GM12891 (cell line): Measurements from ENCODE around the gene MAPT. TPM values are rescaled to one million over a fixed set of nuclear protein-coding genes. Genes with fewer than 3 reads are reported as not detected.
A peak's percentile ranks its signal among the peaks of the same experiment; 100 is the strongest.

Experiments
- DNase-seq: peaks from one replicate; pipeline ENCODE4 v3.0.0; 2011; ENCODE audit warnings: low spot score; ENCODE audit not compliant: insufficient read length
- FAIRE-seq: peaks from 2 replicates; lab custom pipeline; 2011; peaks lifted over from hg19 to GRCh38; lab: Jason Lieb, UNC
- PAX5 ChIP-seq: IDR thresholded peaks from 2 replicates; pipeline ENCODE4 v1.6.1; 2011; ENCODE audit warnings: low read length, moderate library complexity, mild to moderate bottlenecking; ENCODE audit not compliant: insufficient read depth, severe bottlenecking
- POLR2A ChIP-seq: IDR thresholded peaks from 2 replicates; pipeline ENCODE4 v1.6.1; 2011; ENCODE audit warnings: low read depth, low read length, control low read depth
- POLR2AphosphoS5 ChIP-seq: IDR thresholded peaks from 2 replicates; pipeline ENCODE4 v1.6.1; 2011; ENCODE audit warnings: low read depth, low read length, control low read depth
- POU2F2 ChIP-seq: IDR thresholded peaks from 2 replicates; pipeline ENCODE4 v1.6.1; 2011; ENCODE audit warnings: low read depth, mild to moderate bottlenecking, control low read depth, low read length, moderate library complexity
- SPI1 ChIP-seq: IDR thresholded peaks from 2 replicates; pipeline ENCODE4 v1.6.1; 2011; ENCODE audit warnings: low read depth, low read length, control low read depth
- TAF1 ChIP-seq: IDR thresholded peaks from 2 replicates; pipeline ENCODE4 v1.6.1; 2011; ENCODE audit warnings: low read depth, low read length, control low read depth
- polyA plus RNA-seq: library from polyadenylated mRNA; unstranded; fragments of >200 nt; gene quantifications from one replicate; pipeline ENCODE4 v1.2.1, GENCODE V29; 2012; ENCODE audit warnings: low read depth, missing spikeins, inconsistent platforms; ENCODE audit not compliant: missing spikeins

The MAPT gene
- 0.06 TPM for polyA plus RNA-seq

GRCh38 chr17:45894022-45894784 is at the start of gene MAPT:
TSS of gene MAPT (plus strand) at chr17:45894554. CDS start at chr17:45962338, 67,784 bp downstream.
- DNase-seq (peak; percentile 97), FAIRE-seq (peak; percentile 95)
- TF ChIP-seq POLR2A: no peak

GRCh38 chr17:45844695-45845375 is 49.5 kb upstream of the MAPT start, which contains the start of gene SPPL2C:
TSS of gene SPPL2C (plus strand) at chr17:45844881. CDS start at chr17:45844907, 26 bp downstream.
- FAIRE-seq (no peak), DNase-seq (no peak)
- TF ChIP-seq PAX5: no peak
- no peak for TF ChIP-seq TAF1
- no peak for TF ChIP-seq POLR2AphosphoS5
- no peak for TF ChIP-seq SPI1
- no peak for TF ChIP-seq POU2F2
- no peak for TF ChIP-seq POLR2A

GRCh38 chr17:45845376-45846185 is 48.8 kb upstream of the MAPT start:
- FAIRE-seq (no peak), DNase-seq (no peak)
- no peak for TF ChIP-seq PAX5
- TF ChIP-seq POU2F2: no peak
- no peak for TF ChIP-seq POLR2A
- no peak for TF ChIP-seq SPI1
- TF ChIP-seq POLR2AphosphoS5: no peak
- no peak for TF ChIP-seq TAF1

DNA sequence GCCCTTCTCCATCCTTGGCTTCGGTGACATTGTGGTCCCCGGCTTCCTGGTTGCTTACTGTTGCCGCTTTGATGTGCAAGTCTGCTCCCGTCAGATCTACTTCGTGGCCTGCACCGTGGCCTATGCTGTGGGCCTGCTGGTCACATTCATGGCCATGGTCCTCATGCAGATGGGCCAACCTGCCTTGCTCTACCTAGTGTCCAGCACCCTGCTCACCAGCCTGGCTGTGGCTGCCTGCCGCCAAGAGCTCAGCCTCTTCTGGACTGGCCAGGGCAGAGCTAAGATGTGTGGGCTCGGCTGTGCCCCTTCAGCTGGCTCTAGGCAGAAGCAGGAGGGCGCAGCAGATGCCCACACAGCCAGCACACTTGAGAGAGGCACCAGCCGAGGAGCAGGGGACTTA is 48.1 kb upstream of the MAPT start:
- FAIRE-seq: no peak

DNA sequence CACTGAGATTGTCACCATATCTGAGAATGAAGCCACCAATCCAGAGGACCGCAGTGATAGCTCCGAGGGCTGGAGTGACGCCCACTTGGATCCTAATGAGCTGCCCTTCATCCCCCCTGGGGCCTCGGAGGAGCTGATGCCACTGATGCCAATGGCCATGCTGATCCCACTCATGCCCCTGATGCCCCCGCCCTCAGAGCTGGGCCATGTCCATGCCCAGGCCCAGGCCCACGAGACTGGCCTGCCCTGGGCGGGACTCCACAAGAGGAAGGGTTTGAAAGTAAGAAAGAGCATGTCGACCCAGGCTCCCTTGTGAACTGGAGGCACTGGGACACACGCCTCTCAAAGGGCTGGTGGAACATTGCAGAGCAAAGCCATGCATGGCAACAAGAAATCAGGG is 47.7 kb upstream of the MAPT start:
- no peak for TF ChIP-seq TAF1
- no peak for TF ChIP-seq POU2F2
- TF ChIP-seq PAX5: no peak
- no peak for TF ChIP-seq POLR2AphosphoS5
- no peak for TF ChIP-seq POLR2A
- TF ChIP-seq SPI1: no peak
- FAIRE-seq (no peak), DNase-seq (no peak)

More for the DNA sequence above, 48.1 kb upstream of the MAPT start:
- TF ChIP-seq POU2F2 (no peak), POLR2AphosphoS5 (no peak), POLR2A (no peak), SPI1 (no peak), PAX5 (no peak), TAF1 (no peak)
- DNase-seq: no peak

GRCh38 chr17:45847101-45847500 is 47.3 kb upstream of the MAPT start:
- no peak for TF ChIP-seq POLR2AphosphoS5
- no peak for TF ChIP-seq PAX5
- no peak for TF ChIP-seq SPI1
- TF ChIP-seq POLR2A: no peak
- no peak for TF ChIP-seq POU2F2
- TF ChIP-seq TAF1: no peak
- DNase-seq: no peak

GRCh38 chr17:45847747-45848146 is 46.6 kb upstream of the MAPT start:
- FAIRE-seq: no peak
- no peak for DNase-seq
- TF ChIP-seq POU2F2 (no peak), SPI1 (no peak), POLR2AphosphoS5 (no peak), TAF1 (no peak), PAX5 (no peak), POLR2A (no peak)

More at GRCh38 chr17:45847101-45847500, 47.3 kb upstream of the MAPT start:
- no peak for FAIRE-seq

DNA sequence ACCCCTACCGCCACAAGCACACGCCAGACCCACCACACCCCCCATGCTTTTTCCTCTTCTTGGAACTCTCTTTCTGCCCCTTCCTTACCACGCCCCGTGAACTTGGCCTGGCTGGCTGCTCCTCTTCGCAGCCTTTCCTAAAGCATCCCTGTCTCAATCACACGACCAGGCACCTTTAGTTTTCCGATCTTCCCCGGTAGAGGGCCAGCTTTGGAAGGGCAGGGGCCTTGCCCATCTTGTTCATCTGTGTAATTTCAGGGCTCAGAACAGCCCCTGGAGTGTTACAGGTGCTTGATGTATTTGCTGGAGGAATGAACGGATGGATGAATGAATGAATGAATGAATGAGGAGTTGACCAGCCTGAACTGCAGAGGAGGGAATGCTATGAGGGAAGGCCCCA is 45.9 kb upstream of the MAPT start:
- DNase-seq (no peak), FAIRE-seq (no peak)
- TF ChIP-seq PAX5 (no peak), SPI1 (no peak), POLR2AphosphoS5 (no peak)

GRCh38 chr17:45848868-45849535 is 45.4 kb upstream of the MAPT start:
- DNase-seq: no peak
- FAIRE-seq: no peak
- no peak for TF ChIP-seq POU2F2
- TF ChIP-seq PAX5: no peak
- TF ChIP-seq SPI1: no peak
- TF ChIP-seq TAF1: no peak
- no peak for TF ChIP-seq POLR2A
- TF ChIP-seq POLR2AphosphoS5: no peak
